Endothelial cell of umbilical vein (primary cell): ENCODE measurements around the gene NCKAP5. TPM values are rescaled to one million over a fixed set of nuclear protein-coding genes. Genes with fewer than 3 reads are reported as not detected.

ENCODE experiments used
- BruUV-seq: library from RNA; stranded (reverse); fragments of 400-500 nt; replicated peaks from 2 replicates; lab custom pipeline; 2021; lab: Mats Ljungman, UMichigan
- CTCF ChIA-PET: fragments of 300-600, 350-600 bp; sonication (Branson Sonifier 250); formaldehyde crosslinking; loops from one replicate; lab custom pipeline; 2021; ENCODE audit warnings: antibody characterized with exemption, inconsistent platforms; lab: Charles Lee
- POLR2A ChIA-PET: fragments of 300-600, 350-600 bp; sonication (Branson Sonifier 250); formaldehyde crosslinking; loops from one replicate; lab custom pipeline; 2021; ENCODE audit warnings: antibody characterized with exemption, inconsistent platforms; lab: Charles Lee
- DNase-seq: peaks from one replicate; pipeline ENCODE4 v3.0.0-alpha.2; 2011; ENCODE audit warnings: low read depth, low spot score
- FAIRE-seq: peaks from 2 replicates; lab custom pipeline; 2011; peaks lifted over from hg19 to GRCh38; lab: Jason Lieb, UNC
- H2AFZ ChIP-seq: 2 replicates; pipeline ENCODE4 v1.6.0; 2012; ENCODE audit warnings: low read depth, low read length, control low read depth, inconsistent platforms
- H3K27ac ChIP-seq: 2 replicates; pipeline ENCODE4 v1.5.1; 2011; ENCODE audit warnings: low read depth, mild to moderate bottlenecking, control low read depth, low read length, moderate library complexity; ENCODE audit not compliant: insufficient read depth
- H3K27me3 ChIP-seq, 2 experiments: 2 replicates each; pipeline versions ENCODE4 v1.6.0 to v1.6.1; 2011; ENCODE audit warnings: low read length in 2 of 2, mixed read lengths in 1 of 2; ENCODE audit not compliant: control insufficient read depth in 2 of 2, insufficient read depth in 2 of 2
- H3K36me3 ChIP-seq, 2 experiments: 2 replicates in 1 of 2; 3 replicates in 1 of 2; pipeline ENCODE4 v1.5.1; 2011; ENCODE audit warnings: low read length in 2 of 2, mild to moderate bottlenecking in 1 of 2, moderate library complexity in 1 of 2; ENCODE audit not compliant: control insufficient read depth in 2 of 2, insufficient read depth in 2 of 2; ENCODE audit errors: extremely low read depth in 1 of 2
- H3K4me1 ChIP-seq: 3 replicates; pipeline ENCODE4 v1.5.1; 2011; ENCODE audit warnings: mild to moderate bottlenecking, low read length; ENCODE audit not compliant: control insufficient read depth, insufficient read depth; ENCODE audit errors: extremely low read depth
- H3K4me2 ChIP-seq: 2 replicates; pipeline ENCODE4 v1.6.1; 2011; ENCODE audit warnings: low read length, control low read depth, mixed read lengths; ENCODE audit not compliant: insufficient read depth
- H3K4me3 ChIP-seq, 3 experiments: fragments of 200-600 bp in 1 of 3; sonication (generic), shearing (Covaris generic) in 1 of 3; replicated peaks in 1 of 3; 2 replicates each; pipeline ENCODE4 v1.5.1; 2011 to 2016; ENCODE audit warnings: control low read depth in 3 of 3, low read length in 3 of 3, mild to moderate bottlenecking in 2 of 3, inconsistent platforms in 1 of 3, low read depth in 1 of 3, moderate library complexity in 1 of 3; ENCODE audit not compliant: insufficient read depth in 1 of 3
- H3K79me2 ChIP-seq: 2 replicates; pipeline ENCODE4 v1.6.0; 2012; ENCODE audit warnings: low read length, inconsistent platforms; ENCODE audit not compliant: control insufficient read depth, insufficient read depth
- H3K9ac ChIP-seq: replicated peaks from 2 replicates; pipeline ENCODE3; 2011; ENCODE audit warnings: low read length, control low read depth; ENCODE audit not compliant: insufficient read depth; ENCODE audit errors: extremely low read depth
- H3K9me1 ChIP-seq: replicated peaks from 3 replicates; pipeline ENCODE4 v1.6.0; 2011; ENCODE audit warnings: mild to moderate bottlenecking, low read length; ENCODE audit not compliant: control insufficient read depth, insufficient read depth; ENCODE audit errors: extremely low read depth
- H3K9me3 ChIP-seq: replicated peaks from 2 replicates; pipeline ENCODE4 v1.5.1; 2012; ENCODE audit warnings: low read length, inconsistent platforms; ENCODE audit not compliant: control insufficient read depth, insufficient read depth
- H4K20me1 ChIP-seq: replicated peaks from 2 replicates; pipeline ENCODE3; 2011; ENCODE audit warnings: mild to moderate bottlenecking, low read length; ENCODE audit not compliant: control insufficient read depth, insufficient read depth; ENCODE audit errors: extremely low read depth
- EZH2 ChIP-seq: IDR thresholded peaks from 2 replicates; pipeline ENCODE4 v1.6.1; 2012; ENCODE audit warnings: borderline replicate concordance, low read depth, mild to moderate bottlenecking, moderate library complexity, low read length, inconsistent platforms; ENCODE audit not compliant: severe bottlenecking
- FOS ChIP-seq: IDR thresholded peaks from 2 replicates; pipeline ENCODE4 v1.6.1; 2011; ENCODE audit warnings: mild to moderate bottlenecking, low read length, moderate library complexity, borderline replicate concordance; ENCODE audit not compliant: insufficient read depth
- GATA2 ChIP-seq: IDR thresholded peaks from 2 replicates; pipeline ENCODE4 v1.7.0; 2011; ENCODE audit warnings: low read depth, mild to moderate bottlenecking, moderate library complexity, mixed read lengths, low read length; ENCODE audit not compliant: insufficient read length, insufficient read depth
- JUN ChIP-seq: IDR thresholded peaks from 2 replicates; pipeline ENCODE4 v1.6.1; 2011; ENCODE audit warnings: borderline replicate concordance, low read depth; ENCODE audit not compliant: insufficient read length, insufficient read depth
- MYC ChIP-seq: IDR thresholded peaks from one replicate; pipeline ENCODE4 v1.6.1; 2011; ENCODE audit warnings: mild to moderate bottlenecking, low read depth, low read length
- POLR2A ChIP-seq: IDR thresholded peaks from 2 replicates; pipeline ENCODE4 v1.6.1; 2012; ENCODE audit warnings: low read depth, mild to moderate bottlenecking, control low read depth, low read length
- POLR2AphosphoS5 ChIP-seq: IDR thresholded peaks from 2 replicates; pipeline ENCODE4 v1.6.1; 2012; ENCODE audit warnings: low read depth, mild to moderate bottlenecking, control low read depth, low read length, moderate library complexity; ENCODE audit not compliant: insufficient read depth
- dilution Hi-C: fragments of 300-500 bp; cut with MboI; formaldehyde crosslinking; loops from one replicate; pipeline ENCODE4 v1.15.0; 2019; ENCODE audit warnings: low sequenced_read_pairs; ENCODE audit not compliant: extremely low pct_ligation_motif_present
- intact Hi-C: fragments of 100-400 bp; cut with micrococcal nuclease; formaldehyde crosslinking; loops from one replicate; pipeline ENCODE4 v1.10.0; 2022
- polyA plus RNA-seq, 4 experiments: library from polyadenylated mRNA; depleted of rRNA in 3 of 4; stranded (reverse) in 3 of 4; unstranded in 1 of 4; fragments of >200 nt; gene quantifications; 2 replicates each; pipeline versions ENCODE4 v1.2.1 to v1.2.3, GENCODE V29; 2011 to 2012; ENCODE audit warnings: missing spikeins in 1 of 4
- total RNA-seq: library from RNA; stranded (reverse); gene quantifications from 2 replicates; pipeline ENCODE4 v1.2.3, GENCODE V29; 2021
- TF ChIP-seq, protein P1 (sequence below), 2 donors: IDR thresholded peaks; 1 replicate in 1 of 2; 2 replicates in 1 of 2; pipeline ENCODE4 v1.5.1; 2011; ENCODE audit warnings: low read length in 2 of 2, mild to moderate bottlenecking in 2 of 2, moderate library complexity in 2 of 2, control low read depth in 1 of 2, inconsistent platforms in 1 of 2, low read depth in 1 of 2; ENCODE audit not compliant: insufficient read depth in 1 of 2; ENCODE audit errors: extremely low read depth in 1 of 2
- TF ChIP-seq, protein P2 (sequence below): IDR thresholded peaks from 2 replicates; pipeline ENCODE4 v1.6.1; 2011; ENCODE audit not compliant: insufficient read depth, insufficient read length

Gene NCKAP5
- total and polyA plus RNA-seq, 2 donors (not counting 3 experiments of a cell fraction or from before 2014, with no cell fraction given) = 0.47 to 3.3 TPM

DNA sequence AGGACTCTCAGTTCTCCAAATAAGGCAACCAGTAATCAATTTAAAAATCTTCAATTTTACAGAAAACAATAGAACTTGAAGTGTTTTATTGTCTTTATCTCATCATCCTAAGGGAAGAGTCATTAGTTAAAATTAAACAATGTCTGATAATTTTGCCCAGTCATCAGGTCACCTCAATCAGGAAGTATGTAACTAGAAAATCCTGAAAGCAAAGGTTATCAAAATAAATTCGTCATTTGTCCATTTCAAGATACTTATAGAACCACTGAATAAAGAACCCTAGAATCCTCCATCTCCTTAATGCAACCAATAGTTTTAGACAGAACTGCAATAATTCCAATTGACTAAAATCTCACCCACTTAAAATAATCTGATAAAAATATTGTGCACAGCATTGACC, 115.2 kb downstream of the NCKAP5 start:
- Histone ChIP-seq H3K4me2 (no peak overlapping the region), H3K4me3 (no peak overlapping the region), H3K27me3 (no peaks in the 10 kb centered on the region), H3K9me3 (no peaks in the 10 kb centered on the region), H3K9me1 (no peaks in the 10 kb centered on the region), H3K79me2 (no peaks in the 10 kb centered on the region), H3K9ac (no peak overlapping the region), H3K36me3 (no peaks in the 10 kb centered on the region), H3K4me1 (peaks cover 3% of the 10 kb centered on the region), H2AFZ (no peak overlapping the region), H3K27ac (no peak overlapping the region), H4K20me1 (no peaks in the 10 kb centered on the region)
- dilution Hi-C loops (no loop called here), intact Hi-C loops (loop anchor here (10.0 kb wide), 1 partner anchor 392 kb away; no protein-coding TSS in a partner anchor)
- DNase-seq (no peak), FAIRE-seq (no peak)
- POLR2A ChIA-PET = no interaction called here
- TF ChIP-seq JUN (no peak), MYC (no peak), POLR2A (no peak), FOS (no peak)
- TF ChIP-seq, protein P1, sequence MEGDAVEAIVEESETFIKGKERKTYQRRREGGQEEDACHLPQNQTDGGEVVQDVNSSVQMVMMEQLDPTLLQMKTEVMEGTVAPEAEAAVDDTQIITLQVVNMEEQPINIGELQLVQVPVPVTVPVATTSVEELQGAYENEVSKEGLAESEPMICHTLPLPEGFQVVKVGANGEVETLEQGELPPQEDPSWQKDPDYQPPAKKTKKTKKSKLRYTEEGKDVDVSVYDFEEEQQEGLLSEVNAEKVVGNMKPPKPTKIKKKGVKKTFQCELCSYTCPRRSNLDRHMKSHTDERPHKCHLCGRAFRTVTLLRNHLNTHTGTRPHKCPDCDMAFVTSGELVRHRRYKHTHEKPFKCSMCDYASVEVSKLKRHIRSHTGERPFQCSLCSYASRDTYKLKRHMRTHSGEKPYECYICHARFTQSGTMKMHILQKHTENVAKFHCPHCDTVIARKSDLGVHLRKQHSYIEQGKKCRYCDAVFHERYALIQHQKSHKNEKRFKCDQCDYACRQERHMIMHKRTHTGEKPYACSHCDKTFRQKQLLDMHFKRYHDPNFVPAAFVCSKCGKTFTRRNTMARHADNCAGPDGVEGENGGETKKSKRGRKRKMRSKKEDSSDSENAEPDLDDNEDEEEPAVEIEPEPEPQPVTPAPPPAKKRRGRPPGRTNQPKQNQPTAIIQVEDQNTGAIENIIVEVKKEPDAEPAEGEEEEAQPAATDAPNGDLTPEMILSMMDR (IDR thresholded peaks at IDR 0.05; ENCODE audit: extremely low read depth in 1 of 2, insufficient read depth in 1 of 2, low read depth in 1 of 2, low read length in 2 of 2) = no peak
- TF ChIP-seq, protein P2, sequence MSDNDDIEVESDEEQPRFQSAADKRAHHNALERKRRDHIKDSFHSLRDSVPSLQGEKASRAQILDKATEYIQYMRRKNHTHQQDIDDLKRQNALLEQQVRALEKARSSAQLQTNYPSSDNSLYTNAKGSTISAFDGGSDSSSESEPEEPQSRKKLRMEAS = no peak
- BruUV-seq = no TSS peak
- CTCF ChIA-PET = no interaction called here

DNA sequence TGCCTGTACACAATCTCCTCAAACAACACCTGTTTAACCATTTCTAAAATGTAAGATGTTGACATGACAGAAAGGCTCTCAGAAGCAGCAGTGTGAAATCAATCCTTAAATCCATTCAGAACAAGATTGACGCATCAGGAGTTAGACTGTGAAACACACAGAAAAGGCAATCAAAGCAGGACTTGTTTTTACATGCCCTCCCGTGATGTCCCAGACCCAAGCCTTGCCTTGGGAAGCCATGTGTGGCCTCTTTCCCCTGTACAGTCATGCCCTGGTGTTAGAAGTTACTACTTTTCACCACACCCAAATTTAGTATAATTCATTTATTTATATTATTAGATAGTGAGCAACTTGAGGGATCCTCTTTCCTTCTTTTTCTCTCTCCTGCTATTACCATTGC, 115.7 kb downstream of the NCKAP5 start:
- Histone ChIP-seq H4K20me1 (no peaks in the 10 kb centered on the region), H3K79me2 (no peaks in the 10 kb centered on the region), H3K27ac (no peak overlapping the region), H3K9me1 (no peaks in the 10 kb centered on the region), H3K36me3 (no peaks in the 10 kb centered on the region), H3K4me2 (no peak overlapping the region), H3K9ac (no peak overlapping the region), H3K4me3 (no peak overlapping the region), H3K27me3 (no peaks in the 10 kb centered on the region), H3K9me3 (no peaks in the 10 kb centered on the region), H3K4me1 (peaks cover 3% of the 10 kb centered on the region), H2AFZ (no peak overlapping the region)
- FAIRE-seq (no peak), DNase-seq (no peak)
- ChIA-PET POLR2A (no interaction called here), CTCF (no interaction called here)
- BruUV-seq = no TSS peak
- dilution Hi-C loops (no loop called here), intact Hi-C loops (loop anchor here (10.0 kb wide), 1 partner anchor 392 kb away; no protein-coding TSS in a partner anchor)
- no peak for TF ChIP-seq POLR2AphosphoS5
- TF ChIP-seq, protein P2 = no peak
- no peak for TF ChIP-seq POLR2A
- TF ChIP-seq FOS = no peak
- no peak for TF ChIP-seq GATA2
- no peak for TF ChIP-seq MYC
- TF ChIP-seq EZH2 = no peak
- no peak for TF ChIP-seq JUN
- TF ChIP-seq, protein P1 (IDR thresholded peaks at IDR 0.05; ENCODE audit: extremely low read depth in 1 of 2, insufficient read depth in 1 of 2, low read depth in 1 of 2, low read length in 2 of 2) = no peak
